Stomach (tissue), 9 donors: Measurements from ENCODE around the gene CST9L. TPM values are rescaled to one million over a fixed set of nuclear protein-coding genes. Genes with fewer than 3 reads are reported as not detected.

Experiments used
- DNase-seq, 2 donors: peaks; one replicate each; pipeline versions ENCODE4 v3.0.0 to v3.0.0-alpha.2; 2013 to 2019
- H3K27ac ChIP-seq, 5 donors: fragments of 200-600 bp in 4 of 5; sonication (generic) in 4 of 5; one replicate each; pipeline ENCODE4 v1.5.1; 2013 to 2019; ENCODE audit warnings: mild to moderate bottlenecking in 1 of 5, moderate library complexity in 1 of 5
- H3K27me3 ChIP-seq, 3 donors: fragments of 200-600 bp; sonication (generic); one replicate each; pipeline ENCODE4 v1.5.1; 2017 to 2019; ENCODE audit warnings: mixed run types in 1 of 3
- H3K36me3 ChIP-seq, 4 donors: fragments of 200-600 bp; sonication (generic); 1 replicate in 3 of 4; 2 replicates in 1 of 4; pipeline ENCODE4 v1.5.1; 2016 to 2019
- H3K4me1 ChIP-seq, 4 donors: fragments of 200-600 bp; sonication (generic); one replicate each; pipeline ENCODE4 v1.5.1; 2016 to 2019
- H3K4me3 ChIP-seq, 4 donors: fragments of 200-600 bp; sonication (generic) in 3 of 4; one replicate each; pipeline ENCODE4 v1.5.1; 2016 to 2019; ENCODE audit warnings: mild to moderate bottlenecking in 1 of 4
- H3K9me3 ChIP-seq, 4 donors: fragments of 200-600 bp; sonication (generic); one replicate each; pipeline ENCODE4 v1.5.1; 2016 to 2019
- CTCF ChIP-seq, 7 experiments: fragments of 450-650 bp in 4 of 7; fragments of 200-600 bp in 3 of 7; sonication (generic) in 3 of 7; IDR thresholded peaks; one replicate each; pipeline ENCODE4 v1.5.1; 2016 to 2019; ENCODE audit warnings: antibody characterized with exemption in 7 of 7, control low read depth in 2 of 7, mild to moderate bottlenecking in 1 of 7
- EP300 ChIP-seq: sonication (generic); formaldehyde crosslinking; IDR thresholded peaks from one replicate; pipeline ENCODE4 v1.6.1; 2017; ENCODE audit warnings: antibody characterized with exemption
- POLR2A ChIP-seq, 4 donors: fragments of 450-650 bp; IDR thresholded peaks; one replicate each; pipeline ENCODE4 v1.6.1; 2016; ENCODE audit warnings: antibody characterized with exemption in 4 of 4, control low read depth in 2 of 4, mild to moderate bottlenecking in 1 of 4, moderate library complexity in 1 of 4
- POLR2AphosphoS5 ChIP-seq, 3 donors: sonication (generic); formaldehyde crosslinking; IDR thresholded peaks; one replicate each; pipeline ENCODE4 v1.6.1; 2016; ENCODE audit warnings: antibody characterized with exemption in 3 of 3
- WGBS, 5 donors: extraction: QIAGEN DNeasy Blood & Tissue Kit in 3 of 5; methylation state at CpG; one replicate each; pipeline versions ENCODE4 v1.1.5 to v1.1.7; 2013 to 2018; 5-methylcytosine and 5-hydroxymethylcytosine counted together
- intact Hi-C: fragments of 100-400 bp; cut with DNase I; formaldehyde crosslinking; loops from one replicate; pipeline ENCODE4 v1.15.1; 2023; ENCODE audit warnings: low total_unique reads
- polyA plus RNA-seq, 3 donors: library from polyadenylated mRNA; stranded (reverse); fragments of 200-250 nt; gene quantifications; one replicate each; pipeline ENCODE4 v1.2.3, GENCODE V29; 2013
- total RNA-seq, 5 donors: library from RNA; depleted of rRNA; stranded (reverse); fragments of >200 nt; gene quantifications; one replicate each; pipeline versions ENCODE4 v1.1.0 to v1.2.3, GENCODE V29; 2014 to 2016
- donor health status: healthy with polysubstance abuse.
- donor health status: Bipolar disorder and iron deficiency.
- donor health status: healthy.

Gene CST9L
- total and polyA plus RNA-seq, 8 donors, result not detected

GRCh38 chr20:23595941-23596340, 27.7 kb upstream of the CST9L start:
- TF ChIP-seq CTCF (IDR thresholded peaks at IDR 0.05) (no peak), POLR2AphosphoS5 (IDR thresholded peaks at IDR 0.05) (no peak)
- no peak for DNase-seq
- 65 to 80% (median 74%) methylated on average over 1 of the region's 1 CpG for WGBS, 5 donors

GRCh38 chr20:23588434-23589403, 20.4 kb upstream of the CST9L start:
- WGBS, 5 donors, result 82 to 91% (median 89%) methylated on average over 7 to 10 of the region's 10 CpGs
- no peak for DNase-seq
- Histone ChIP-seq H3K27me3 (peaks cover 0 to 27% (median 0%) of the 10 kb centered on the region in 3 donors), H3K4me1 (no peaks in the 10 kb centered on the region), H3K27ac (no peak overlapping the region), H3K36me3 (no peaks in the 10 kb centered on the region), H3K9me3 (no peaks in the 10 kb centered on the region), H3K4me3 (no peak overlapping the region)
- TF ChIP-seq CTCF (IDR thresholded peaks at IDR 0.05) (no peak), POLR2A (IDR thresholded peaks at IDR 0.05) (no peak), POLR2AphosphoS5 (IDR thresholded peaks at IDR 0.05) (no peak), EP300 (no peak)
- intact Hi-C loops, result no loop called here

More at GRCh38 chr20:23595941-23596340, 27.7 kb upstream of the CST9L start:
- Histone ChIP-seq H3K4me3 (no peak overlapping the region), H3K4me1 (peaks cover 0 to 10% (median 0%) of the 10 kb centered on the region in 4 donors), H3K27ac (no peak overlapping the region), H3K27me3 (no peaks in the 10 kb centered on the region), H3K36me3 (no peaks in the 10 kb centered on the region), H3K9me3 (no peaks in the 10 kb centered on the region)
- intact Hi-C loops, result no loop called here

- intact Hi-C loops, result no loop called here
- peaks cover 0 to 28% (median 0%) of the 10 kb centered on the region in 3 donors for H3K27me3 ChIP-seq
- 80 to 89% (median 85%) methylated on average over 7 of the region's 7 CpGs for WGBS, 5 donors
- H3K4me3 ChIP-seq, result no peak overlapping the region
- H3K9me3 ChIP-seq, result no peaks in the 10 kb centered on the region
- TF ChIP-seq POLR2AphosphoS5 (IDR thresholded peaks at IDR 0.05), result no peak
- TF ChIP-seq POLR2A (IDR thresholded peaks at IDR 0.05), result no peak
- TF ChIP-seq CTCF (IDR thresholded peaks at IDR 0.05), result no peak
- no peak for TF ChIP-seq EP300
- H3K4me1 ChIP-seq, result no peaks in the 10 kb centered on the region
- H3K36me3 ChIP-seq, result no peaks in the 10 kb centered on the region
- no peak overlapping the region for H3K27ac ChIP-seq
- no peak for DNase-seq
These were observed 19.3 kb upstream of the CST9L start for GRCh38 chr20:23587631-23588030.

- DNase-seq, result no peak
- WGBS, 5 donors, result 67 to 78% (median 75%) methylated on average over 11 to 13 of the region's 13 CpGs
- no peak overlapping the region for H3K4me3 ChIP-seq
- TF ChIP-seq POLR2A (IDR thresholded peaks at IDR 0.05) (no peak), POLR2AphosphoS5 (IDR thresholded peaks at IDR 0.05) (no peak), EP300 (no peak), CTCF (IDR thresholded peaks at IDR 0.05) (no peak)
- H3K4me1 ChIP-seq, result no peaks in the 10 kb centered on the region
- no peak overlapping the region for H3K27ac ChIP-seq
- no peaks in the 10 kb centered on the region for H3K36me3 ChIP-seq
- intact Hi-C loops, result no loop called here
- no peaks in the 10 kb centered on the region for H3K9me3 ChIP-seq
- H3K27me3 ChIP-seq, result peaks cover 0 to 34% (median 0%) of the 10 kb centered on the region in 3 donors
These were observed 18.6 kb upstream of the CST9L start for GRCh38 chr20:23586735-23587525.
